NCI-H524 treated with DMSO at 0.1 percent for 48 hours (cell line): ENCODE measurements around the gene DNAH11.
"Not testable (repeated sequence)": the region's sequence is repeated elsewhere in the genome, so short reads cannot be mapped to it uniquely, and the experiment has no call there.

Source experiments
- DNase-seq: peaks from one replicate; lab custom pipeline; 2025; lab: John Stamatoyannopoulos, UW

The DNAH11 gene

GRCh38 chr7:21717323-21717722, 174.5 kb downstream of the DNAH11 start:
- no peak for DNase-seq

DNA sequence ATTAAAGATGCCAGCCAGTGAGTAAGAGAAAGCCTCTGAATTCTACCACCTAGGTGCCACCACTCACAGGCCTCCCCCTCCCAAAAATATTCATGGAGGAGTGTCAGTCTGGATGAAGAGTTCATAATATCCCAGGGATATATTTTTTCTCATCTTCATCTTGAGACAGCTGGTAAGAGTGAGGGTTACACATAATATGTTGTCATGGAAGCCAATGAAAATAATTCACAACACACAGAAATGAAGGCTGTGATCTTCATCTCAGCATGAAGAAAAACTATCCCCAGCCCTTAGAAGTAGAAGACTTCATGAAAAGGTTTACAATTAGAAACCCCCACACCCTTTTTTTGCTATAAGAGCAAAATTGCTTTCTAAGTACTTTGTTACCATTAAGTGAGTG, 175.6 kb downstream of the DNAH11 start:
- no peak for DNase-seq

DNA sequence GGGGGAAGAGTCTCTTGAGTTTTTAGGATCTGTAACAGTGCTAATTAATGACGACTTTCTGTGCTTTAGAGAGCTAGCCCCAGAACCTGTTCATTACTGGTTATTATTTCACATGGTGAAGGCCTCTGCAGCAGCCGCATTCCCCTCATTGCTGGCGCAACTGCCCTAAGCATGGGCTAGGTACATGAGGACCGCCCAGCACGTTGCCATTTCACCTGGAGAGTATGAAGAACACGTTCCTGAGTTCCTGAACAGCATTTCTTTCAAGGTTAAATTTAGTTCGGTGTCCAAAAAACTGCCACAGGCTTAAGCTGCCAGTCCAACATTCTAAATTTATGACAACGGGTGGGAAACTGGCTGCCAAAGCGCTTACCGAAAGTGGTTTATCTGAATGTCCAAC, 177.0 kb downstream of the DNAH11 start:
- DNase-seq, result no peak

DNA sequence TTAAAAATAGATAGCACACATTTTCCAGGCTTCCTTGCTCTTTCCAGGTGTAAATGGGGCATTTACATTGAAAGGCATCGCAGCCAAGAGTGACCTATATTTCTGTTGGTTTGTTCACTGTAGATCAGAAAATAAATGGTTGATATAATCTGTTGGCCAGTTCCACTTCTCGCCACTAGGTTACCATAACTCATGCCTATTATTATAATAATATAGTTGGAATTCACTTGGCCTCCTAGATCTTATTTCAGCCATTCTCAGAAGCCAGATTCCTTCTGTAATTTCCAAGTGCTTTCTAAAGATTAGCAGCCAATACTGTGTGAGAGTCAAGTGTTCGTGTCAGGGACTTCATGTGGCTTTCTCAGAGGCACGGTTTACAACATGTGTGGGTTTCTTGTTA, 179.5 kb downstream of the DNAH11 start:
- DNase-seq, result no peak

DNA sequence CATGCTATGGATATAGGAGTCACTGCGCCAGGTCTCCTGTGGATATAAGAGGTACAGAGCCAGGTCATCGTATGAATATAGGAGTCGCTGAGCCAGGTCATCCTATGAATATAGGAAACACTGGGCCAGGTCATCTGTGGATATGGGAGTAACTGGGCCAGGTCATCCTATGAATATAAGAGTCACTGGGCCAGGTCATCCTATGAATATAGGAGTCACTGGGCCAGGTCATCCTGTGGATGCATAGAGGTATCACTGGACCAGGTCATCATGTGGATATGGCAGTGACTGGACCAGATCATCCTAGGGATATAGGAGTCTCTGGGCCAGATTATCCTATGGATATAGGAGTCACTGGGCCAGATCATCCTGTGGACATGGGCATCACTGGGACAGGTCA, 181.7 kb downstream of the DNAH11 start:
- DNase-seq, result no peak

- DNase-seq, result no peak
Observed at GRCh38 chr7:21730399-21730798, 187.6 kb downstream of the DNAH11 start.

DNA sequence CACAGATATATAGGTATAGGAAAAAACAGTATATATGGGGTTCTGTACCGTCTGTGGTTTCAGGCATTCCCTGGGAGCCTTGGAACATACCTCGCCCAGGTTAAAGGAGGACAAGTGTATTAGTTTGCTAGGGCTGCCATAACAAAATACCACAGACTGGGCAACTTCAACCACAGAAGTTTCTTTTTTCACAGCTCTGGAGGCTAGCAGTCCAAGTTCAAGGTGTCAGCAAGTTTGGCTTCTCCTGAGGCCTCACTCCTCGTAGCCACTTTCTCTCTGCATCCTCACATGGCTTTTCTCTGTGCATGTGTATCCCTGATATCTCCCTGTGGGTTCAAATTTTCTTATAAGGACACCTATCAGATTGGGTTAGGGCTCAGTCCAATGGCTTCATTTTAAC, 189.1 kb downstream of the DNAH11 start:
- no peak for DNase-seq

- not testable (repeated sequence) for DNase-seq
Observed at GRCh38 chr7:21732956-21733355, 190.1 kb downstream of the DNAH11 start.

DNA sequence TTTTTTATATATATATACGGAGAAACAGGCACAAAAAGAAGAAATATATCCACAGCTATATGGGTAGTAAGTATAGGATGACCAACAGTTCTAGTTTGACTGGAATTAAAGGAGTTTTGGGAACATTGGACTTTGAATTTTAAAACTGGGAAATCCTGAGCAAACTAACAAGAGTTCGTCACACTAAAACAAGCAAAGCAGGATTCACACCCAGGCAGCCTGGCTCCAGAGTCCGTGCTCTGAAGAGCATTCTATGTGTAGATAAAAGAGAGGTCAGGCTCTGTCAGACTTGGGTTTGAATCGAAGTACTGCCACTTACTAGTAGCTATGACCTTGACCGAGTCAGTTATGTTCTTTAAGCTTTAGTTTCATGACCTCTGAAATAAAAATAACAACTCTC, 191.0 kb downstream of the DNAH11 start:
- no peak for DNase-seq

DNA sequence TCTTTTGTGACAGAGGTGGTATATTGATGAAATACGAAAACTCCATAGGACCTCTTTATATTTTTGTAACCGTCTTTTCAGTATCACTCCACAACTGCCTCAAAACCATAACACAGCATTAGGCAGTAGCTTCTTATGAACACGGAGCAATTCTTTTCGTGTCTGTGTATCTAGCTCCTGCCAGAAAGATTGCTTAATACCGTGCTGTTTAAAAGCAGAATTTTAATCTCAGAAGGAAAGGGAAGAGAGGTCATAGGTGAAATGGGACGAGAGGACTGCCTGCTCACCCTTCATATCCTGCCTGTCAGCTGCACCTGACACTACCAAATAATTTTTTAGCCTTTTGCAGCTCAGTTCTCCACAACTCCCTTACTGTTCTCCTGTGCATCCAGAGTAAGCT, 200.7 kb downstream of the DNAH11 start:
- DNase-seq, result no peak

DNA sequence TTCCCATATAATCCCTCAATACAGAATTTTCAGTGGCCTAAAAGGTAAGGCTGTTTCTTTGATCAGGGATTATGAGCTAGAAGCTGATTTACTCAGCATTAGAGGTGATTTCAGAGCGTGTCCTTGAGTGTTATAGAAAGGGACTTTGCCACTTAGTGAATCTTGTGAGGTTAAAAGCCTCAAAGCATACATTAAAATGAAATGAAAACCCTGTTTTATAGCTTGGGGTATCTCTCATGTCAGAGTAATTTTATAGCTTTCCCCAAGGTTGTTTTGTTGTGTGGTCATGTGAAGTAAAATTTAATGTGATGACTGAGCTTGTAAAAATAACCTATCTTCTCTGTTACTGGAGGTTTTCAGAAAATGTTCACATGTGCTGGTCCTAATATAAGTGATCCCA, 204.1 kb downstream of the DNAH11 start:
- no peak for DNase-seq

DNA sequence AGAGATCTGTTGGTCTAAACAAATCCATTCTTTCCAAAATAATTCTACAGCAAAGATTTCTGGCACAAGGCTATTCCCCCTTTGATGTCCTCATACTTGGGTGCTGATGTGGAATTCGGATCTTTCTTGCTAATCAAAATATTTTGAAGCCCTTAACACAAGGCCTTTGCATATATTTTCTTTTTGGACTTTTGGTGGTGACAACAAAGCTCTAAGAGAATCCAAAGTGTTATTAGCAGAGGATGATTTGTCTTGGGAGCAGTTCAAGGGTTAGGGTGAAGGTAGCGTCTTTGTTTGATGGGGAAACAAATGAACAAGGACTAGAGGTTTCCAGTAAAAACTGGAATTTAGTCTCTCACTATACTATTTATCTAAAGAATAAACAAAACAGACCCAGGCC, 205.0 kb downstream of the DNAH11 start:
- no peak for DNase-seq

DNA sequence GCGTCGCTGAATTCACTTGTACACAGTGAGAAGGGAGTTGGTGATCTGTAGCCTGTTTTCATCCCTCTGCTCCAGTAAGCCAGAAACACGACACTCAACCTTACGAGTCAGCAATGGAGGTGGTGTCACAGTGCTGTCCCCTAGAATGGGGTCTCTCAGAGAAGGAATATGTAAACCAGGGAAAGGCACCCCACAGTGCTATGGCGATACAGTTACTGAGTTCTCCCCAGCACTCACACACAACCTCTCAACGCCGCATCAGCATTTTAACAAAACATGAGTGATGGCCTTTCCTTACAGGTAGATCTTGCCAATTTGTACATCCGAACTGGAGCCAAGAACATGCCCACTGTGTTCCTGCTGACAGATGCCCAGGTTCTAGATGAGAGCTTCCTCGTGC, 206.5 kb downstream of the DNAH11 start:
- DNase-seq, result no peak

- DNase-seq, result no peak
Observed at GRCh38 chr7:21753071-21753470, 210.2 kb downstream of the DNAH11 start.

DNA sequence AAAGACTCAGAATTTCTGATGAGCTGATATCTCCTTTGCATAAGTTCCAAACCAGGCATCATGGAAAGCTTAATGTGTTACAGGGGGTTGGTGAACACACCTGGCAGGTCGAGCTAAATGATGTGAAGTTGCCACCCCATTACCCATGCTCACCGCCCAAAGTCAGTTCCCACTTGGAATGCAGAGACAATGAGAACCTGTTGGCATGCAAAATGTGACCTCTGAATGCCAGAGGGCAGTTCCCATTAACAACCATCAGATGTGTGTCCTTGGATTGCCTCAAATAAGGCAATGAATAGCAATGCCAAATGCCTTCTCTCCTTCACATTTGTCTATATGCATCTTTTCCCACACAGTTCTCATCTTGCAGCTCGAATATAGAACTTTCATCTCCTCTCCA, 212.1 kb downstream of the DNAH11 start:
- DNase-seq, result no peak

- DNase-seq, result no peak
Observed at GRCh38 chr7:21757537-21758282, 214.9 kb downstream of the DNAH11 start.

DNA sequence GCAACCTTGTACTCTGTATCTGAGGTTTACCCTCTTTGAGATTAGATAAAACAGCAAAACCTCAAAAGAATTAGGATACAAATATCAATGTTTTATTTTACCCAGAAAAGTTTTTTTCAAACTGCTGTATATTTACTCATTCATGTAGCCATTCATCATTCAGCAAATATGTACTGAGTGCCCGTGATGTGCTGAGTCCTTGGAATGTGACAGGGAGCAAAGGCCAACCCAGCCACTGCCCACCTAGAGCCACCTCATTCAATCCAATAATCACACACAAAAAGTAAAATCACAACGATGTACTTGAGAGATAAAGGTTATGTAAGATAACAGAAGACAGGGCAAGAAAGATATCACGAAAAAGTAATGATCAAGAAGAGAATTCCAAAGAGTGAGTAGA, 215.4 kb downstream of the DNAH11 start:
- no peak for DNase-seq

DNA sequence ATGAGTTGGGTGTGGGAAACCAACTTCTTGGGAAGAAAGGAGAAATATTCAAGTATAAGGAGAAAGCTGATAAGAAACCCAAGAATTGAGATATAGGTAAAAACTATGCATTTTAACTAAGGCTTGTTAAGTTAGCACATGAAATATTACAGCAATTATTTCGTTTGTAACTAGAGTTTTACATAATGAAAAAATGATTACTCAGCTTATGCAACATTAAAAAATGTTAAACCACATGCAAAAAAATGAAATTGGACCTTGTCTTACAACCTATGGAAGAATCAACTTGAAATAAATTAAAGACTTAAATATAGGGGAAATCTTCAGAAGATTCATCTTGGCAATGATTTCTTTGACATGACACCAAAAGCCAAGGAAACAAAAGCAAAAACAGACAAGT, 219.6 kb downstream of the DNAH11 start:
- no peak for DNase-seq

DNA sequence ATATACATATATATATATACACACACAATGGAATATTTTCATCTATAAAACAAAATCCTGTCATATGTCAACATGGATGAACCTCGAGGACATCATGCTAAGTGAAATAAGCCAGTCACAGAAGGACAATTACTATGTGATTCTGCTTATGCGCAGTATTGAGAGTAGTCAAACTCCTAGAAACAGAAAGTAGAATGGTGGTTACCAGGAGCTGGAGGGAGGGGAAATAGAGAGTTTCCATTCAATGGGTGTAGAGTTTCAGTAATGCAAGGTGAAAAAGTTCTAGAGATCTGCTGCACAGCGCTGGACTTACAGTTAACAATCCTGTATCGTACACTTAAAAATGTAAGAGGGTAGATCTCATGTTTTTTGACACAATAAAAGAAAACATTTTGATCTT, 221.0 kb downstream of the DNAH11 start:
- DNase-seq, result no peak

DNA sequence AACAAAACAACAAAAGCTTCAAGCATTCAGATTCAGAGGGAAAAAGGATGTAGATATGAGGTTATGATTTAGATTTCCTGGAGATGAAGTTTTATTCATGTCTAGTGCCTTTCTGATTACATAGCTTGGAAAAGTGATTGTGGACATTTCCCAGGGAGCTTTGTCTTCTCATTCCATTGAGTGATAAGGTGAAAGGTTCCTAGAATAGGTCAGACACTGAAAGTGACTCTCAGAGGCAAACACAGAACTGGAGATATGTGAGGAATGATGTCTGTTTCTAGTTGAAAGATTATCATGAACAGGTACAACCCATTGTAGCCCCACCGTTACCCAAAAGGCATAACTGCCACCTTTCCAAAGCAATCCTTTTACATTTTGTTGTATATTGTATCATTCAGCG, 223.4 kb downstream of the DNAH11 start:
- DNase-seq, result no peak

GRCh38 chr7:21767300-21767900, 224.6 kb downstream of the DNAH11 start:
- DNase-seq, result peak; percentile 56

DNA sequence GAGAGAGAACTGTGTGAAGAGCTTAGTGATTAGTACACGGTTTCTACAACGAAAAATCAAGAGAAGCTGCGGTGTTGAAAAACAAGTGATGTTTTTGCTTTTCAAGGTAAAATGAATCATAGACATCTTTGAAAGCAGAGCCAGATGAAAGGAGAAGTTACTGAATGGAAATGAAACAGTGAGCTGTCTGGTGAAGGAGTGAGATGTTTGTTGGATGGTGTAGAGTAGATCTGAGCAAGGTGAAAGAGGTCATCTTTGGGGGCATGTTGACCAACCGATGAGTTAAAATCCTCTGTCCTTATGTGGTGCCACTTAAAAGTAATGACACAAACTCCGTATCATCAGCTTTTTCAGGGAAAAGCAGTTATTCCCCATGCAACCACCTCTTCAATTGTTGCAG, 225.4 kb downstream of the DNAH11 start:
- no peak for DNase-seq

DNA sequence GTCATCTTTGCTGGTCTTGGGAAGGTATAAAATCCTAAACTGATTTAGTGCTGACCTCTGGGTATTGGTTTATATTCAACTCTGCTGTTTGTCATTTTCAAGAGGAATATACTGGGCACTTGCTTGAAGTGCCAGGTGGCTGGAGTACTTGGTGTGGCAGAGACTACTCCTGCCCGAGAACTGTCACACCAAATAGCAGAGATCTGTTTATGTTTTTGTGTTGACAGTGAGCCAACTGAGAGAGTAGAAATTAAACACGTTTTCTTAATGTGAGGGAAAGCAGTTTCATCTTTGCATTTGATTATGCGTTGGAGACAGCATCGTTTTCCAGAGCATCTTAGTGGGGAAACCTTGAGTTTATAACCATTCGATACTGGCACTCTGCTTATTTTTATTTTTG, 228.4 kb downstream of the DNAH11 start:
- DNase-seq, result no peak
